HG02981 (cell line): ENCODE measurements around the gene NR3C1.

Source experiments
- ATAC-seq: cut with Tn5 transposase; IDR thresholded peaks from one replicate; pipeline ENCODE4 v1.9.1; 2021; ENCODE audit warnings: mild to moderate bottlenecking, moderate library complexity; ENCODE audit not compliant: unreplicated experiment

Gene NR3C1

DNA sequence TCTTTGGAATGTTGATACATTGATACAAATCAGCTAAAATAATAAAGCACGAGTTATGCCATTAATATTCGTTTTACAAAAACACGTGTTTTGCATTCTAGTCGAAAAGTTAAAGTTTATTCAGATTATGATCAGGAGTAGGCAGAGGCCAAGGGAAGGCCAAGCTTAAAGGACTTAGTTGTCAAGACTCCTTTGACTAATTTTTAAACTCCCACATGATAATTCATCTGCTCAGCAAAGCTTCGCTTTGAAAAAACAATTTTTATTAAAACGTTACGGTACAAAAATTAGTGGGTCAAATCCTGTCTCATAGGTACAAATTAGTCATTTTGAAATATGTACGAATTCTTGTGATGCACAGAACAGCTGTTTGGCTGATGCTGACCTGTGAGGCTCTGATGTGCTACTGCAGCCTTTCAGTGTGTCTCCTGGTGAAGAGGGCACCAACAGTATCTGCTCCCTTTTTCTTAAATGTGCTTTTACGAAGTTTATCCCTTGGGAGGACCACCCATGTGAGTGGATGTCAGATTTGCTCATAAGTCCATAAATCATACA is 23.0 kb upstream of the NR3C1 start:
- peak; percentile 71 for ATAC-seq

DNA sequence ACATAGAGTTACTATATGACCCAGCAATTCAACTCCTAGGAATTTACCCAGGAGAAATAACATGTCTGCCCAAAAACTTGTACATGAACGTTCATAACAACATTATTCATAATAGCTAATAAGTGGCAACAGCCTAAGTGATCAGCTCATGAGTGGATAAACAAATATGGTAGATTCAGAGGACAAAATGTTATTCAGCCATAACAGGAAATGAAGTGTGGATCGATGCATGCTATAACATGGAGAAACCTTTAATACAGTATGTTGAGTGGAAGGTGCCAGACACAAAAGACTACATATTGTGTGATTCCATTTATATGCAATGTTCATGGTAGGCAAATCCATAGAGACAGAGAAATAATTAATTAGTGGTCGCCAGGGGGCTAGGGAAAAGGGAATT is 22.3 kb upstream of the NR3C1 start:
- ATAC-seq = no peak

DNA sequence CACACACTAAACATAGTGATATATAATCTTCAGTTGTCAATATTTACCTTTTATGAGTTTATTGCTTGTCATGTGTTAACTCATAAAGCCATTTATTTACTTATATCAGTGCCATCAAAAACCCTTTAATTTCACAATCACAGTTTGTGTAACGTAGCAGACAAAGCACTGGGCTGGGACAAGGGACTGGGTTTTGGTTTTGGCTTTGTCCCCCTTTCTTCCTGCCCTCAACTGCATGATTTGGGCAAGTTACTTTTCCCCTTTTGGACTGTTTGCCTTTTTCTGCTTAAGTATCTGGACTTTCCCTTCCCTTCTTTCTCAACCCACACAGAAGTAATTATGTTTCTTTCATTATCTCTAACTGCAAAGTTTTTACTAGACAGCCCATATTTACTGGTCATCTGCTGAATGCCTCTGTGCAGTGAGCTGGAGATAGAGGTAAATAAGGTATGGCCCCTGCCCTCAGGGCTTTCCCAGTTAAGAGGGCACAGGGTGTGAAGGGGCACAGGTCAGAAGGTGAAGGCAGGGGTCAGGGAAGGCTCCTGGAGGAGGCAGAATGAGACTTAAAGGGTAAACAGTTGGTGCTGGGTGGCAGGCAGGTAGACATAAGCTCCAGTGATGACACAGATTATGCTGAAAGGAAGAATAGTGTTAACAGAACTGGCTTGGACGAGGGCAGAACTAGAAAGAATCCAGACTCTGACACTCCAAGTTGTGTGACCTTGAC is 14.8 kb upstream of the NR3C1 start:
- ATAC-seq = peak; percentile 41

DNA sequence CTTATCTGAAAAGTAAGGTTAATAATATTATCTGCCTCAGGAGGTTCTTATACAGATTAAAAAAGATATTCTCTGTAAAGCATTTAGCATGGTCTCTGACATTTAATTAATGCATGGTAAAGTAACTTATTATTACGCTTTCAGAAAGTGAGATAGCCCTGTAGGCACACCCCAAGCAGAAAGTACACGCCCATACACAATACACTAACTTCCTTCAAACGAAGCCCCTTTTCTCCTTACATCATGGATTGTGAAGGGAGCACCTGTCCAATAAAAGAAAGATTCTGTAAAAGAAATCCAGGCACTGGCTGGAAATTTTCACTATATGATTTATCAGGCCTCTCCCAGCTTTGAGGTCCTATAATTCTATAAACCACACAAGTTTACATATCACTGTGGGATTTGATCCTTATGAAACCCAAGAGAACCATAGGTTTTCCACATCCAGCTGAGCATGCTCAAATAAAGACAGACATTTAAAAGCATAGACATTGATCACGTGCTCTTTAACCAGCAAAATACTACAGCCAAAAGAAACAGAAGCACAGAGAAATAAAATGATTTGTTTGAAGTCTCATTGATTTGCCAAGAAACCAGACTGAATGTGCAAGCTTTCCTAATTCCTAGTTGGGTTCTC is 14.1 kb upstream of the NR3C1 start:
- no peak for ATAC-seq

- no peak for ATAC-seq
These were observed 12.9 kb upstream of the NR3C1 start for GRCh38 chr5:143416411-143416810.

- no peak for ATAC-seq
These were observed 10.6 kb upstream of the NR3C1 start for GRCh38 chr5:143413958-143414669.

DNA sequence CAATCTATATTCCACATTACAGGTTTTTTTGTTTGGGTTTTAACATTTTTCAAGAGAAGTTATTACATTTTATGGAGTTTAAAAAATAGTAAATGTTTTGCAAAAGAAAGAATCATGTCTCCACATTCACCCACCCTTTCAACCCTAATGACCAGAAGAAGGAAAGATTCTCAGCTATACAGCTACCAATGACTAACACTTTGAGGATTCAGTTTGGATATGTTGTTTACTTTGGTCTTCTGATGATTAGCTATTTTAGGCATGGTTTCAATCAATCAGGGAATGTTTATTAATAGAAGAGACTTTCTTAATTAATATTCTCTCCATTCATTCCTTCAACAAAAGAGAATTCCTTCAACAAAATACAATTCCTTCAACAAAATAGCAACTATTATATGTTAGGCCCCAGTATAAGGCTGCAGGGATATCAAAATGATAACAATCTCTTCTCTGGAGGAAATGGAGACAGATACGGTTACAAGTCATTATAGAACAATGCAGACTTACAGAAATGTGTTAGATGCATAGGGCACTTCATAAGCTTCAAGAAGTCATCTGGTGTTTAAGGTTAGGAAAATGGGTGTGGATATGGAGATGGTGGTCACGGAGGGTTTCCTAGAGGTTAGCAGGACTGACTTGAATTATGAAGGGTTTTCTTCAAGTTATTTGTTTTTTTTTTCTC is 9.3 kb upstream of the NR3C1 start:
- no peak for ATAC-seq

- no peak for ATAC-seq
These were observed 6.4 kb upstream of the NR3C1 start for GRCh38 chr5:143409926-143410325.

GRCh38 chr5:143406408-143406807 is 2.9 kb upstream of the NR3C1 start:
- ATAC-seq = no peak

DNA sequence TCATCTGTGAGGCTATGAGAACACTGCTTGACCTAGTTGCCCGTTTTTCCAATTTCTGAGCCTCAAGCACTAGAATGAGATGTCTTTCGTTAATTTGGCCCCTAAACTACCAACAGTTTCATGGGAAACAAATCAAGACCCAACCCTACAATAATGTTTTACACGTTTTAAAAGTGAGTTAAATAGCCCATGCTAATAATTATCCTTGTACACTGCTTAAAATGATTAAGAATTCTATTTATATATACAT is 2.3 kb upstream of the NR3C1 start:
- no peak for ATAC-seq

DNA sequence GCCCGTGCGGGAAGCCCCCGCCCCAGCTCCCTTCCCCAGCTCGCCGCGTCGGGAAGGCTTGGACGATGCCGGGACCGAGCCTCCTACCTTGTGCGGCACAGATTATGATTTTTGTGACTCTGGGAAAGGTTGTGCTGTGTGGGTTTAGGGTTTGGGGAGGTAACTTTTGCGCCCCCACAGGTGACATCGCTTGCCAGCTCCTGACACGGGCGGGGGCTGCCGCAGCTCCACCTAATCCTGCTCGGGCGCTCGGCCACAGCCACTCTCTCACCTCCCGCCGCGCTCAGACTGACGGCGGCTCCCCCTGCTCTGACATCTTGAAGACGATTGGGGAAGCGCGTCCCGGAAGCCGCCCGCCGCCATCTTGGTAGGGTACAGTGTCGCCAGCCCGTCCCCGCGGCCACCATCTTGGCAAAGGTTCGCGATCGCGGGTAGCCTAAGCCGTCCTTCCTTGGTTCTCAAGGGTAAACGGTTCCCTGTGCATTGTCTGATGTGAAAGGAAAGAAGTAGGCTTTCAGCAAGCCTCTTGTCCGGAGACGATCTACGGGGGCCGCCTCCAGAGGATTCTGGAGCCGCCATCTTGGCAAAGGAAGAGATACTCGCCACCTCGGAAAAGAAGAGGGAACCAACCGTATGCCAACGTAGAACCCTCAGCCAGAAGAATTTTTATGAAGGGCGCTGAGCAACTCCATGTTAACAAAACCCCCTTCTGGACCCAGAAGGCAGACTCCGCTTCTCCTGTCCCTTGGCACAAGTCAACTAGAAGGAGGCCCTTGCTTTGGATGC is 1.8 kb upstream of the NR3C1 start:
- peak; percentile 22 for ATAC-seq

GRCh38 chr5:143404416-143405062 is 1.1 kb upstream of the NR3C1 start:
- peak; percentile 24 for ATAC-seq

GRCh38 chr5:143403334-143403592 is 223 bp downstream of the NR3C1 start:
- peak; percentile 5 for ATAC-seq

DNA sequence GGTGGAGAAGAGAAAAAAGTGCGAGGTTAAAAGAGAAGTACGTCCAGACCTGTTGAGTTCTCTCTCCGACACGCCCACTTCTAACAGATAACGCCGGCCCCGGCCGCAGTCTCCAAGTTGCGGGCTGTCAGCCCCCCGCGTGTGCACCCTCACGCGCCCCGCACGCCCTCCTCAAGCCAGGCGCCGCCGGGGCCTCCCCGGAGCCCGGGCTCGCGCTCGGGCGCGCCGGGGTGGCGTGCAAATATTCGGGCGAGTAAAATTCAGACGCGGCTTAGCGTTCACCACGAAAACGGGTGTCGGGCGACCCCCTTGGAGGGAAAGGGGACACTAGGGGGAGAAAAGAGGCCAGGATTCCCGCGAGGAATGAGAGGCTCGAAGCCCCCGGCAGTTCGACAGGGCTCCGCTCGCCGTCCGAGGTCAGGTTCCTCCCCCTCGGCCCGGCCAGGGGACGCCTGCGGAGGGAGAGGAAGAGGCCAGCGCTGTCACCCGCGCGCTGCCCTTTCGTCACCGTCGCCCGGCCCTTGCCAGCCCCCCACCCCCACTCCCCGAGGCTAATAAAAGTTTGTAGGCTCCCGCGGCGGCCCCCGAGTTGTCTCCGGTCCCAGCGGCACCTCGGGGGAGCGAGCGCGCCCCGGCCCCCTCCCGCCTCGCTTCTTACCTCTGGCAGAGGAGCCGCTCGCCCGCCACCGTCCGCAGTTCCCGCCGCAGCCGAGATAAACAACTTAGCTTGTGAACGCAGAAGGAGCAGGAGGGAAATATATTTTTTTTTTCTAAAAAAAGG is 743 bp downstream of the NR3C1 start:
- ATAC-seq = no peak

GRCh38 chr5:143402017-143402552 is 1.4 kb downstream of the NR3C1 start:
- ATAC-seq = no peak

DNA sequence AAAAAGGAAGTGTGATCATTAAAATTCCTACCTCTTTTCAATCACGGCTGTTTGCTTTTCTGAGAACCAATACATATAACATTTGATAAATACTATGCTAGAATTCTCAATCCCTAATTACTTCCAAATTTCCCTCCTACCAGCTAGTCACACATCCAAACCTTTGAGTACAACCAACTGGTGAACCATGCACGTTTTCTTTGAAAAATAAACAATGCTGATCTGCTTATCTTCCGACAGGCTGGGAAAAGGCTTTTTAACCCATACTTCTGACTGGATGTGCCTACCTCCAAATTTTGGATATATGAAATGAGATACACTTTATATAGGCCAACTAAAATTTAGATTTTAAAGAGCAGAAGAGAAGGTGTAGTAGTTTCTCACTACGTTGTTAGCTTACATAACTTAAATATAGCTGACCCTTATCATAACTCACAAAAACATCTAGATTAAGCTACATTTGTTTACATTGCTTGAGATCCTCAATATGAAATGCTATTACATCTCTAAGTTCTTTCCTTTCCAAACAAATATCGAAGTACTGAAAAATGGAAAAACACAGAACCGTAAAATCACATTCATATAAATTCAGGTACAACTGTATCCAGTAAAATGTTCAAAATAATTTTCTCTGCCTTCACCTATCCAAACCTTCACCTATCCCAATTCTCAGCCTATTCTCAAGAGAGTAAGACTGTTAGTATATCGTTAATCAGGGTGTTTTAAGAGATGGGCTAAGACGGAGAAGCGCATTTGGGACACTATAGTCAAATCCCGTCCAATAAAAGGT is 2.1 kb downstream of the NR3C1 start:
- no peak for ATAC-seq

DNA sequence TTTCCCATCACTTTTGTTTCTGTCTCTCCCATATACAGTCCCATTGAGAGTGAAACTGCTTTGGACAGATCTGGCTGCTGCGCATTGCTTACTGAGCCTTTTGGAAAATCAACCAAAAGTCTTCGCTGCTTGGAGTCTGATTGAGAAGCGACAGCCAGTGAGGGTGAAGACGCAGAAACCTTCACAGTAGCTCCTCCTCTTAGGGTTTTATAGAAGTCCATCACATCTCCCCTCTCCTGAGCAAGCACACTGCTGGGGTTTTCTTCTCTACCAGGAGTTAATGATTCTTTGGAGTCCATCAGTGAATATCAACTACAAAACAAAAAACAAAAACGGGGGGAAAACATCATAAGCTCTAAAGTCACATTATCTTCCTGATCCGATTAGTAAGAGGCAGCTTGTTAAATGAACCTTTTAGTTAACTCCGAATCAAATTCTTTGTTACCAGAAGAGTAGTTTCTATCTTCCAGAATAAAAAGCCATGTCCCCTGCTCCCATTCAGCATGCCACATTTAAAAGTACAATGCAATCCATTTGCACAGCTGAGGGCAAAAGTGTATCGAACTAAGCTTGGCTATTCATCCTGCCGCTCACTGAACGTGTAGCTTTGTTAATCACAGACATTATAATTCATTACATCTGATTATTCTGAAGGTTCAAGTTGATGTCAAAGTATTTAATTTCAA is 2.8 kb downstream of the NR3C1 start:
- no peak for ATAC-seq
